ENCODE data around the gene HSCB. TPM values are rescaled to one million over a fixed set of nuclear protein-coding genes. Genes with fewer than 3 reads are reported as not detected.
A peak's percentile ranks its signal among the peaks of the same experiment; 100 is the strongest.
"Not testable (repeated sequence)": the region's sequence is repeated elsewhere in the genome, so short reads cannot be mapped to it uniquely, and the experiment has no call there.

HSCB gene
- total RNA-seq, 1 experiment from 2014 or later = 21.2 TPM

GRCh38 chr22:28802595-28803123 lies 60.8 kb downstream of the HSCB start:
- H3K79me2 ChIP-seq (ENCODE audit: insufficient read depth, low read length) = peaks cover 7% of the 10 kb centered on the region; the same call in 1 of the 2 replicates
- no peaks in the 10 kb centered on the region for H3K9me3 ChIP-seq (ENCODE audit: control insufficient read depth, low read depth, low read length)
- no peak overlapping the region for H2BK12ac ChIP-seq (ENCODE audit: insufficient read length, low read depth, low read length)
- no peak overlapping the region for H2AK5ac ChIP-seq (ENCODE audit: insufficient read length, low read length)
- H4K91ac ChIP-seq (ENCODE audit: insufficient read length, low read depth, low read length) = no peak overlapping the region
- Mint-ChIP-seq H3K9me3 (no peaks in the 10 kb centered on the region; a peak in 1 of 5 replicates), H3K4me3 (peak overlapping the region in 1 of 2 experiments; percentile 71; a peak in 1 of 5 replicates), H3K4me1 (peaks cover 18 to 28% of the 10 kb centered on the region in 2 experiments), H3K27ac (peak overlapping the region in 1 of 3 experiments; percentile 89; a peak in 3 of 7 replicates), H3K27me3 (ENCODE audit: low read depth) (no peaks in the 10 kb centered on the region), H3K36me3 (ENCODE audit: insufficient read depth in 1 of 3, low read depth in 3 of 3) (peaks cover 14 to 19% (median 18%) of the 10 kb centered on the region in 3 experiments)
- no peak overlapping the region for H3K56ac ChIP-seq (ENCODE audit: insufficient read length, low read depth, low read length)
- DNase-seq = no peak
- no peak overlapping the region for H3T11ph ChIP-seq (ENCODE audit: low read length)
- no peaks in the 10 kb centered on the region for H3K27me3 ChIP-seq (ENCODE audit: insufficient read depth, low read length)
- peaks cover 15% of the 10 kb centered on the region for H3K23me2 ChIP-seq (ENCODE audit: insufficient read length, low read depth, low read length, poor library complexity, severe bottlenecking)
- no peaks in the 10 kb centered on the region; the same call in 1 of the 2 replicates for H3K4me1 ChIP-seq (ENCODE audit: insufficient read depth, low read length)
- TF ChIP-seq, protein P1, sequence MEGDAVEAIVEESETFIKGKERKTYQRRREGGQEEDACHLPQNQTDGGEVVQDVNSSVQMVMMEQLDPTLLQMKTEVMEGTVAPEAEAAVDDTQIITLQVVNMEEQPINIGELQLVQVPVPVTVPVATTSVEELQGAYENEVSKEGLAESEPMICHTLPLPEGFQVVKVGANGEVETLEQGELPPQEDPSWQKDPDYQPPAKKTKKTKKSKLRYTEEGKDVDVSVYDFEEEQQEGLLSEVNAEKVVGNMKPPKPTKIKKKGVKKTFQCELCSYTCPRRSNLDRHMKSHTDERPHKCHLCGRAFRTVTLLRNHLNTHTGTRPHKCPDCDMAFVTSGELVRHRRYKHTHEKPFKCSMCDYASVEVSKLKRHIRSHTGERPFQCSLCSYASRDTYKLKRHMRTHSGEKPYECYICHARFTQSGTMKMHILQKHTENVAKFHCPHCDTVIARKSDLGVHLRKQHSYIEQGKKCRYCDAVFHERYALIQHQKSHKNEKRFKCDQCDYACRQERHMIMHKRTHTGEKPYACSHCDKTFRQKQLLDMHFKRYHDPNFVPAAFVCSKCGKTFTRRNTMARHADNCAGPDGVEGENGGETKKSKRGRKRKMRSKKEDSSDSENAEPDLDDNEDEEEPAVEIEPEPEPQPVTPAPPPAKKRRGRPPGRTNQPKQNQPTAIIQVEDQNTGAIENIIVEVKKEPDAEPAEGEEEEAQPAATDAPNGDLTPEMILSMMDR (conservative IDR thresholded peaks at IDR 0.05) = 0 out of 3 replicates have a peak, but pooled peaks have one; percentile 27
- no peak overlapping the region for H4K5ac ChIP-seq (ENCODE audit: insufficient read length, low read depth, low read length)
- H3K18ac ChIP-seq (ENCODE audit: insufficient read length, low read depth, low read length) = no peak overlapping the region
- H2BK120ac ChIP-seq (ENCODE audit: low read depth, low read length, poor library complexity, severe bottlenecking) = no peak overlapping the region
- H2BK15ac ChIP-seq (ENCODE audit: low read depth, low read length) = no peak overlapping the region
- no peak overlapping the region for H2AFZ ChIP-seq (ENCODE audit: low read length)
- no peak overlapping the region for H3K14ac ChIP-seq (ENCODE audit: insufficient read depth, low read length)
- H2BK20ac ChIP-seq (ENCODE audit: low read depth, low read length, poor library complexity, severe bottlenecking) = no peak overlapping the region
- WGBS (ENCODE audit: extremely low coverage, insufficient read length, low lambda C conversion rate) = no CpG with 5 or more reads among the region's 7 CpGs
- H4K20me1 ChIP-seq (ENCODE audit: control insufficient read depth, insufficient read depth, insufficient read length) = no peaks in the 10 kb centered on the region
- no peak overlapping the region for H3K27ac ChIP-seq (ENCODE audit: insufficient read length, low read depth, low read length)
- H3K23ac ChIP-seq (ENCODE audit: insufficient read length, low read depth, low read length) = no peak overlapping the region
- no peak overlapping the region for H2BK5ac ChIP-seq (ENCODE audit: insufficient read length, low read length)
- no peak overlapping the region for H3K4me2 ChIP-seq (ENCODE audit: insufficient read depth, insufficient read length, low read length)
- H3K4ac ChIP-seq (ENCODE audit: low read depth, low read length) = no peak overlapping the region
- H3K79me1 ChIP-seq (ENCODE audit: insufficient read depth, low read depth, low read length, poor library complexity, severe bottlenecking) = no peaks in the 10 kb centered on the region
- H4K8ac ChIP-seq (replicated peaks; ENCODE audit: insufficient read length, low read depth, low read length) = no peak overlapping the region
- H3K9ac ChIP-seq (ENCODE audit: extremely low read depth, insufficient read length, low read length) = no peak overlapping the region

DNA sequence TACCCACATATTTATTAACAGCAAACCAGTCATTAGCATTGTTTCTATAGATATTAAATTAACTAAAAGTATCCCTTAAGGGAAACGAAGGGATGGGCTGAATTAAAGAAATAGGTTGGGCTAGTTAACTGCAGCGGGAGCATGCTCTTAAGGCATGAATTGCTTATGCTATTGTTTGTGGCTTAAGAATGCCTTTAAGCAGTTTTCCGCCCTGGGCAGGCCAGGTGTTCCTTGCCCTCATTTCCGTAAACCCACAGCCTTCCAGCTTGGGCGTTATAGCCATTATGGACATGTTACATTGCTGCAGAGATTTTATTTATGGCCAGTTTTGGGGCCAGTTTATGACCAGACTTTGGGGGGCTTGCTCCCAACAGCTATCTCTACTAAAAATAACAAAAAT lies 63.6 kb downstream of the HSCB start:
- DNase-seq; H3K14ac ChIP-seq (ENCODE audit: insufficient read depth, low read length); H3K18ac ChIP-seq (ENCODE audit: insufficient read length, low read depth, low read length); H2AK5ac ChIP-seq (ENCODE audit: insufficient read length, low read length); H3K23ac ChIP-seq (ENCODE audit: insufficient read length, low read depth, low read length); H2BK15ac ChIP-seq (ENCODE audit: low read depth, low read length); H3K9ac ChIP-seq (ENCODE audit: extremely low read depth, insufficient read length, low read length); H2BK5ac ChIP-seq (ENCODE audit: insufficient read length, low read length); H4K20me1 ChIP-seq (ENCODE audit: control insufficient read depth, insufficient read depth, insufficient read length); H2BK20ac ChIP-seq (ENCODE audit: low read depth, low read length, poor library complexity, severe bottlenecking); H4K5ac ChIP-seq (ENCODE audit: insufficient read length, low read depth, low read length); H3K79me1 ChIP-seq (ENCODE audit: insufficient read depth, low read depth, low read length, poor library complexity, severe bottlenecking); H2BK12ac ChIP-seq (ENCODE audit: insufficient read length, low read depth, low read length); H3K36me3 Mint-ChIP-seq (ENCODE audit: insufficient read depth in 1 of 3, low read depth in 3 of 3); H4K91ac ChIP-seq (ENCODE audit: insufficient read length, low read depth, low read length); H3K9me3 Mint-ChIP-seq; H3K4me1 ChIP-seq (ENCODE audit: insufficient read depth, low read length); H2AFZ ChIP-seq (ENCODE audit: low read length); H3K27me3 ChIP-seq (ENCODE audit: insufficient read depth, low read length); H3T11ph ChIP-seq (ENCODE audit: low read length); H3K79me2 ChIP-seq (ENCODE audit: insufficient read depth, low read length); H4K8ac ChIP-seq (replicated peaks; ENCODE audit: insufficient read length, low read depth, low read length); H3K23me2 ChIP-seq (ENCODE audit: insufficient read length, low read depth, low read length, poor library complexity, severe bottlenecking); H3K9me3 ChIP-seq (ENCODE audit: control insufficient read depth, low read depth, low read length); H2BK120ac ChIP-seq (ENCODE audit: low read depth, low read length, poor library complexity, severe bottlenecking); H3K27me3 Mint-ChIP-seq (ENCODE audit: low read depth); H3K4ac ChIP-seq (ENCODE audit: low read depth, low read length); H3K56ac ChIP-seq (ENCODE audit: insufficient read length, low read depth, low read length); H3K27ac ChIP-seq (ENCODE audit: insufficient read length, low read depth, low read length); H3K4me3 Mint-ChIP-seq; H3K4me2 ChIP-seq (ENCODE audit: insufficient read depth, insufficient read length, low read length): not testable (repeated sequence)
- H3K27ac Mint-ChIP-seq = peak overlapping the region in 1 of 3 experiments; percentile 83; a peak in 3 of 7 replicates
- WGBS (ENCODE audit: extremely low coverage, insufficient read length, low lambda C conversion rate) = no CpG with 5 or more reads among the region's 5 CpGs
- H3K4me1 Mint-ChIP-seq = peaks cover 12 to 21% of the 10 kb centered on the region in 2 experiments
